Activated effector memory CD4-positive, alpha-beta T cell treated with Interleukin-2 at 50 U/mL for 16 hours (primary cell): ENCODE data around the gene ACADL.
"Not testable (repeated sequence)": the region's sequence is repeated elsewhere in the genome, so short reads cannot be mapped to it uniquely, and the experiment has no call there.

Experiments
- DNase-seq: peaks from one replicate; pipeline ENCODE4 v3.0.0-alpha.2; 2020

ACADL gene

DNA sequence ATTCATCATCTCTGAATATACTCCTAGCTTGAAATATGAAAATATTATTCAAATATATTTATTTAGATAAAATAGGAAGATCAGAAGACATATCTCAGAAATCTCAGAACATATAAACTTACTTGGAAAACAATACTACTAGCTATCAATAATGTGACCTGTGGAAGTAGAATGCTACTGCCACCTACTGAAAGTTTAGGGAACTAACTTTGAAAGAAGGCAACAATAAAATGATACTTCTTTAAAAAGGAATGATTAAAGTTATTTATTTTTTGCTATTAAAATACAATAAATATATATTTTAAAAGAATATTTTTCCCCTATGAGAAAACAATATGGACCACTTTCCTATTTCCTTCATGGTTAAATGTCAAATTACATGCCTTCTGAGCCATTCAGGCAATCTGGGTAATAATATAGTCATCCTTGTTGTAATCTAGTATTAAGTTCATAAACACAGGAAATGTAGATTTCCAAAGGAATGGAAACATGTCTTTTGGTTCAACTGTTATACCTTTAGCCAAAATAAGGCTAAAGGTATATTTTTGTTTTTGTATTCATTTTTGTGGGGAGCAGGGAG, 26.0 kb downstream of the ACADL start:
- no peak for DNase-seq

DNA sequence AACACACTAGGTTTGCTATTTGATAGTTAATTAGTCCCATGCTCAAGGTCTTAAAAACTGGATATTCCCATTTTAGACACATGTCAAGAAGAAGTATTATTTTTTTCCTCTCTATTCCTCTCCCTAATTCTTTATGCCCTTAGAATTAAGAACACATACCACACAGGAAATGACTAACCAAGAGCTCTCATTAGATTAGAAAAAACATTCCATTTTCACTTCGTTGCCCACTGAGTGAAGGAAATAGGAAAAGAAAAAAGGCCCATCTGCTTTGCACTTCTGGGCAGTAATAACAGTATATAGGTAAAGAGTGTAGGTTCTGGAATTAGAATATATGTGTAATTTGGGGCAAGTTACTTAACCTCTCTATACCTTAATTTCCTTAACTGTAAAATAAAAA, 26.9 kb downstream of the ACADL start:
- no peak for DNase-seq

DNA sequence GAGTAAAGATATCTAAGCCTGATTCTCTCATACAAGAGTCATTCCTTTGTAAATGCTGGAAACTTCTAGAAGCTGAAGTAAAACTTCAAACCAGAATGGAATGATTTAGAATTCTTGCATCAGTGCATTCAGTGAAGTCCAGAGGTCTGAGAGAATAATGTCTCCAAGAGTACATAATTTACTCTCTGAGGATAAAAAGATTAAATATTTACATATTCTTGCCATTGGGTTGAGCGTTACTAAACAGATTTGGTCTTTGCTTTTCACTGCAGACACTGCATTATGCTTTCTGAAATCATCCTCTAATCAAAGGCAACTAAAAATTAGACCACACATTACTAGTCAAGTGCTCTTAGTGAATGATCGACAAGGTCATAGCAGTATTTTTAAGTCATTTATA, 27.5 kb downstream of the ACADL start:
- DNase-seq: no peak

DNA sequence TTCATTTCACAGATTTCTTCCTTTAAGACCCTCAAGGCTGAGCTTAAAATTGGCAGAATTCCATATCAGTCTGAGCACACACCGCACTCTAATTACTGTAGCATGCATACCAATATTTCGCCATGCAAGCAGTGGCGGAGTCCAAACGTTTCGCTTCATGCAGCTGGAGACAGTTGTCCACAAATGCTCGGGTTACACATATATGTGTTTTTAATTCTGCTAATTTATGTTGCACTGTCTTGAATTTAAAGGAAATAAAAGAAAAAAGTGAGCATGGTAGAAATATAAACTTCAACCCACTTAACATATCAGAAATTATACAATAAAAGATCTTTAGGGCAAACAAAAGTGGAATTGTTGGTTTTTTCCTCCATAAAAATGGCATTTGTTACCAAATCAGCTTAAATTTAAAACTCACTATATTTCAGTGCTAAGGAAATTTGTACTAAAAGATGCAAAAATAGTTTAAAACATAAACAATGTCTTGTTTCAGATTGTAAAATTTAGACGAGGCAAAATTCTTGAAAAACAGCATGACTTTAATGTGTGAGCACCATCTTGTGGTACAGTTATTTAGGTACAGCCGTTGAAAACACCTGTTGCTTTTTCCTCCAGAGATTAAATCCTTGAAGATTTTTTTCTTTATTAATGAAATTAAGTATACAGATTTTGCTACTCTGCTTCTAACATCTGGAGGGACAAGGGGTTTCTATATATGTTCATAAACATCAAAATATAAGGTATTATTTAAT, 30.0 kb downstream of the ACADL start:
- DNase-seq: no peak

DNA sequence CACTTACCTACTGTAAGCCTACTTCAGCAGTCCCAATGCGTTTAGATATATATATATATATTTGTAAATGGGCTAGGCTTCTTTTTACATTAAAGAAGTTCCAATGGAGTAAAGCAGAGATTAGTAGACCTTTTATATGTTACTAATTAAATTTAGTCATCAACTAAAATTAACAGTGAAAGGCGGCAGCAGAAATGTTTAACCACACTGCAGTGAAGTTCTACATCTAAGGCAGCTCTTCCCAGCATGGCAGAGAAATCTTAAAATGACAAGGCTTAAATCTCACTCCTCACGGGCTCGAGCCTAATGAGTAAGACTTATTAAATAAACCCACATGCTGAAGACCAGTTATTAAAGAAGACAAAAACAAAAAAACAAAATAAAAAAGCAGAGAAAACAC, 34.9 kb downstream of the ACADL start:
- DNase-seq: no peak

DNA sequence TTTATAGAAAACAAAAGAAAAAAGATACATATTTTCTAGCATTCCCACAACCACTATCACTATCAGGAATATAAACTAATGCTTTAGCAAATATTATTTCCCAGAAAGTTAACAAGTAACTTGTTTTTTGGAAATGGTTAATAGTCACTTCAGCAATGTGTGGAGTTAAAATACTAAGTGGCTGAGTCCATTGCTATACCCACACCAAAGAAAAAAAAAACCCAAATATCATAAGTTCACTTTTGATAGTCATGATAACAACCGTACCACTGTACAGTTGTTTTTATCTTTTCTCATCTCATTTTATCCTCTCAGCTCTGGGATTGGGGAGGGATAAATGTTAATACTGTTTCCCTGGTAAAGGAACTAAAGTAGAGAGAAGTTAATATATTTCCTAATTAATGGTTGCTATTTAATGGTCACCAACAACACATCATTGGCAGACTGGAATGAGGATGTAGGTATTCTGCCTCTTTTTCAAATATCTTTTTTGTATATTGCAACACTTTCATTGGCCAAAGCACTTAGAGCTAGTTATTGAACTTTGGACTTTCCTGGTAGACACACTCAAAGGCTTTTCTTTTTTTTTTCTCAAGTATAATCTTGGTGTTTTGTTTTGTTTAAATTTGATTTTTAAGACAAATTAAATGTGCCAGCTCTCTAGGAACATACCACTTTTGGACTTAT, 35.7 kb downstream of the ACADL start:
- DNase-seq: no peak

DNA sequence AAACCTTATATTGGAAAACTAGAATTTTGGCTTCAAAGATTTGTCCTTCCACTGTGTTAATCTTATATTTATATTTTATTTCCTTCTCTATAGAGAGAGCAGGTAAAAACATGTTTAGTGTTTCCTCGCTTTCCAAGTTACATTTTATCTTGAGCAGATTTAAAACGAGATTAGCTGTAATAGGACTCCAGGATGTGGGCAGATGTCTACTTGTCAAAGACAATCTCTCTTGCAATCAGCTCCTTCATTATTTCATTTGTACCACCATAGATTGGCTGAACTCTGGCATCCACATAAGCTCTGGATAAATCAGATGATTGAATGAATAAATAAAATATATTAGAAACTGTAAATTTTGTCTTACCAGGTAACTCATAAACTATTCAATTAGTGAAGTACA, 36.5 kb downstream of the ACADL start:
- DNase-seq: no peak

DNA sequence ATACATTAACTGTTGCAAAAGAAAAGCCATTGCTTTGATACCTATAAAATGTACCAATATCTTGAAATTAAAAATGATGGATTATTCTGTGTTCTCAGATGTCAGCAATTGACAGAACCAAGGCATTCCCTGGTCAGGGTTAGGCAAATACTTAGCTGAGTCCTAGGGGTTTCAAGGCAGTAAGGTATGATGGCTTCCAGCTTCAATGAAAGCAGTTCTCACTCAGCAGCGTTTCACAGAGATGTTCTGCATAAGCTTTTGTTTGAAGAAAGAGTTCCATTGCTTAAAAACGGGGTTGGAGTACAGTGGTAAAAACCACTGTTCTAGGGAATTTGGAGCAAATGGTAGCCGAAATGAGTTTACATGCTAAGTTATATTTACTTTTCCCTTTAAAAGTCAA, 37.1 kb downstream of the ACADL start:
- no peak for DNase-seq

DNA sequence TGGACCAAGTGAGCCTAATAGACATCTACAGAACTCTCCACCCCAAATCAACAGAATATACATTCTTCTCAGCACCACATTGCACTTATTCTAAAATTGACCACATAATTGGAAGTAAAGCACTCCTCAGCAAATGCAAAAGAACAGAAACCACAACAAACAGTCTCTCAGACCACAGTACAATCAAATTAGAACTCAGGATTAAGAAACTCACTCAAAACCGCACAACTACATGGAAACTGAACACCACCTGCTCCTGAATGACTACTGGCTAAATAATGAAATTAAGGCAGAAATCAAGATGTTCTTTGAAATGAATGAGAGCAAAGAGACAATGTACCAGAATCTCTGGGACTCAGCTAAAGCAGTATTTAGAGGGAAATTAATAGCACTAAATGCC, 41.3 kb downstream of the ACADL start:
- not testable (repeated sequence) for DNase-seq

DNA sequence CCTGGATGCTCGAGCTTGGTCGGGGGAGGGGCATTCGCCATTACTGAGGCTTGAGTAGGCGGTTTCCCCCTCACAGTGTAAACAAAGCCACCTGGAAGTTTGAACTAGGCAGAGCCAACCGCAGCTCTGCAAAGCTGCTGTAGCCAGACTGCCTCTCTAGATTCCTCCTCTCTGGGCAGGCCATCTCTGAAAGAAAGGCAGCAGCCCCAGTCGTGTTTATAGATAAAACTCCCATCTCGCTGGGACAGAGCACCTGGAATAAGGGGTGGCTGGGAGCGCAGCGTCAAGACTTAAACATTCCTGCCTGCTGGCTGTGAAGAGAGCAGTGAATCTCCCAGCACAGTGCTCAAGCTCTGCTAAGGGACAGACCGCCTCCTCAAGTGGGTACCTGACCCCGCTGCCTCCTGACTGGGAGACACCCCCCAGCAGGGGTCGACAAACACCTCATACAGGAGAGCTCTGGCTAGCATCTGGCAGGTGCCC, 43.6 kb downstream of the ACADL start:
- not testable (repeated sequence) for DNase-seq

DNA sequence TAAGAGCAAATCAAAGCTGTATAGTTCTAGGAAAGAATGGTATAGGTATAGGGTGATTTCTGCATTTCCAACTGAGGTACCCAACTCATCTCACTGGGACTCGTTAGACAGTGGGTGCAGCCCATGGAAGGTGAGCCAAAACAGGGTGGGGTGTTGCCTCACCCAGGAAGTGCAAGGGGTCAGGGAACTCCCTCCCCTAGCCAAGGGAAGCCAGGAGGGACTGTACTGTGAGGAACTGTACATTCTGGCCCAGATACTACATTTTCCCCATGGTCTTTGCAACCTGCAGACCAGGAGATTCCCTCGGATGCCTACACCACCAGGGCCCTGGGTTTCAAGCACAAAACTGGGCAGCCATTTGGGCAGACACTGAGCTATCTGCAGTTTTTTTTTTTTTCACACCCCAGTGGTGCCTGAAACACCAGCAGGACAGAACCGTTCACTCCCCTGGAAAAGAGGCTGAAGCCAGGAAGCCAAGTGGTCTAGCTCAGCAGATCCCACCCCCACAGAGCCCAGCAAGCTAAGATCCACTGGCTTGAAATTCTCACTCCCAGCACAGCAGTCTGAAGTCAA, 44.1 kb downstream of the ACADL start:
- not testable (repeated sequence) for DNase-seq

DNA sequence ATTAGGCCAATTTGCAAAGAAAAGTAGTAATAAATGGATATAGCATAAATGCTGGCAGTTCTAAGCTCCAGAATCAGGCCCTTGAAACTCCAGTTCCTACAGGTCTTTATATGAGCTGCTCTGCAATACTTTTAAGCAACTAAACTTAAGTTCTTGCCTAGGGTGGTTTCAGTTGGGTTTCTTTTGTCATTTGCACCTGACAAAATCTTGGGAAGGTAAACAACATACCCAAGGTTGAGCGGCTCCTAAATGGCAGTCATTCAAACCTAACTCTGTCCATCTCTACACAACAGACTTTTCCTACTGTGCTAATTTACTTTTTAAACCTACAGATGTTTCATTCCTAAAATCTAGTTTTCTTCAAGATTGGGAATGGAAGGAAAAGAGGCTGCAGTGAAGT, 44.8 kb downstream of the ACADL start:
- DNase-seq: no peak

DNA sequence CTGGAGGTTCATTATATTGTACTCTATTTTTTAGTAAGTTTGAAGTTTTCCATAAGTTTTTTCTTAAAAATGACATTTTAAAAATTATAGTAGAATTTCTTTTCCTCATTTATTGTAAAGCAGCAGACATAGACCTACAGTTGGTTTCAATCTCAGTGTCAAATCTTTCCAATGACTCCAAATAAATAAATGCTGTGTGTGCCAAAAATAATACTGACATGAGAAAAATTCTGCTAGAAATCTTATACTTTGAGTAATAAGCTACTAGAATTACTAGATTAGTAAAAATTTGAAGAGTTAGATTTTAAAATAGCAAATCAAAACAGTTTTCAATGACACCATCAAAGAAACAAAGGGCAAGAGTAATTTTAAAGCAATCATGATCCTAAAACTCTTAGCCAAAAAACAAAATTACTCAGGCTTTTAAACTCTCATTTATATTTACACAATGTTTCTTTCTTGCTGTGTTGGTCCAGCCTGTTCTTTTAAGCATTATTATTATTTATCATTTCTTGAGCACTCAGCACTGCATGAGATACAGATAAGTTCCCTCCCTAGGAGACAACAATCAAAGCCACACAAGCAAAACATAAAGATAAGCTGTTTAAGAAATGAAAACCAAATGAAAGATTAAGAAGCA, 45.8 kb downstream of the ACADL start:
- no peak for DNase-seq

DNA sequence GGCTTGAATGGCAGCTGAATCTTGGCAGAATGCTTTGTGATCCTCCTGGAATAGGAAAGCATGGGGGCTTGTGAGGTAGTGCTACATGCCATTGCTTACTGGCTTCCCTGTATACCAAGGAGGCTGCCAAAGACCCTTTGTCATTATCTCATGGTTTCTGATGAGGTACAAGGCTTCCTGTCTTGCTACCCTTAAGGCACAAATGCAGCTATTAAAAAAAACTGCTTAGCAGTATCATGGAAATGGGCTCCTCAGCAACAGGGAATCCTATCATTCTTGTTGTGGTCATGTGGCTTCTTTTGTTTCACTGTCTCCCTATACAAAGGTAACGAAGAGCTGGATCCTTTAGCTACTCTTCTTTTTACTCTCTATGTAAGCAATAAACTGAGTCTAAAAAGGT, 47.5 kb downstream of the ACADL start:
- DNase-seq: no peak

DNA sequence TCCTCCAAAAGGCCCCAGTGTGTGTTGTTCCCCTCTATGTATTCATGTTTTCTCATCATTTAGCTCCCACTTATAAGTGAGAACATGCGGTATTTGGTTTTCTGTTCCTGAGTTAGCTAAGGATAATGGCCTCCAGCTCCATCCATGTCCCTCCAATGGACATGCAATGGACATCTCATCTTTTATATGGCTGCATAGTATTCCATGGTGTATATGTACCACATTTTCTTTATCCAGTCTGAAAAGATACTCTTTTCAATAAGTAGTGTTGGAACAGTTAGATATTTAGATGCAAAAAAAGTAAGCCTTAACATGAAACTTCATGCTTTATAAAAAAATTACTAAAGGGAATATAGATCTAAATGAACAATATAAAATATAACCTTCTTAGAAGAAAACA, 48.1 kb downstream of the ACADL start:
- not testable (repeated sequence) for DNase-seq

DNA sequence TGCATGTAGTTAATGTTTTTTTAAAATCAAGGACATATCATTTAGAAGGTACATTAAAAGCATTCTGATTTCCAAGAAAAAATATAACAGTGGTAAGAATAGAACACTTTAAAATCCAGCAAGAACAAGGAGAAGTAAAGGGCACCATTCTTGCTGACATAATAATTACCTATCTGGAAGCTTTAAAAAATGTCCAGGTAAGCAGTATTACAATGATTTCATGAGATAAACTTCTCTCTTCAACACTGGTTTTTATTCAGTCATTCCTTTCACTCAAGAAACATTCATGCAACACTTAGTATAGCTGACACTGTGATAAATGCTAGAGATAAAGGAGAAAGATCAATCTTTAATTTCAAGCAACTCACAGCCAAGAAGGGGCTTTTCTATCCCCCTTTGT, 51.2 kb downstream of the ACADL start:
- DNase-seq: no peak

DNA sequence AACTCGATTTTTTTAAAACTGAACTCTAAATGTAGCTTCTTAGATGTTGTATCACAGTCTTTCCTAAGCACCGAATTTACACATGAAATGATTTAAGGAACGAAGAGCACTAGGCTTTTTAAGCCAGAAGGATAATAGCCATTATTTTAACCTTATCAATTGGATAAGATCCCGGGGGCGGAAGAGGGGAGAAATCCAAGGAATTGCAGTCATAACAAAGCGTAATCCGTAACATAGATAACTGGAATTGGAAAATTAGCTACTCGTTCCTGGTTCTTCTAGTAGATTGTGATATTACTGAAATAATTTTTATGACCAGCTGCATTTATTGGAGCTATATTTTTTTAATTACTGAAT, 53.0 kb downstream of the ACADL start:
- DNase-seq: no peak

DNA sequence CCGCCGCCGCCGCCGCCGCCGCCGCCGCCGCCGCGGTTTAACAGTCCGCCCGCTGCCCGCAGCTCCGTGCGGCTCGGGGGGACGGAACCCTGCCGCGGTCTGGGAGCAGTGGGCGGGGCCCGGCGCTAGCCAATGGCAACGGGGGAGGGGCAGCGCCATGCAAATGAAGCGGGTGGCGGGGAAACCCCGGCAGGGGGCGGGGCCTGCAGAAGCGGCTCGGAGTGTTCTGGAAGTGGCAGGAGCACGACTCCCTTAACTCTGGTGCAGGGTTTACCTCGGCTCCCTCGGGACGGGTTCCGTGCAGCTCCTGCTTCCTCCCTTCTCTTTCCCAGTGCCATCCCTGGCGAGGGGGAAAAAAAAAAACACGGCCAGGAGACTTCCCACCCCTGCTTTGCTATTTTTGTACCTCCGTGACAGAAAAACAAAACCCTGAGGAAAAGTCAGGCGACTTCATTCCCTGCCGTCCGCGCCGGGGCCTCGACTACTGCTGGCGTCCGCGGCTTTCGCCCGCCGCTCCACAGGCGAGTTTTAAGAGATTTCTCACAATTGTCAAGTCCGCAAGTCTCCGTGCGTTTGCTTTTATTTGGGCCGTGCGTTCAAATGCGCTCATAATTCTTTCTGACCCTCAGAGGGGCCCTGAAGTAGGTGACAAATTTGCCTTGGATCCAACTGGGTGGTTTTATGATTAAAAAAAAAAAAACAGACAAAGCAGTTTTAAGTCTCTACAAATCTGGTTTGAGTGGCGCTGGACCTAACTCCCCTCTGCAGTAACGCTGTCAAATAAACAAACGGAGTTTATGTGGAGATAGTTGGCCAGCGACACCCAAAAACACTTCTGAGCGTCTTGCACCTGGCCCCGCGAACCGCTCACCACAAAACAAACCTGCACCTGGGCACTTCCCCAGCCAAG, 53.7 kb downstream of the ACADL start, which contains the start of gene KANSL1L:
Gene KANSL1L (minus strand): TSS at position 101 of the 910 bp plus-strand sequence. CDS start 16,827 bp downstream, outside the sequence.
- peak; percentile 94 for DNase-seq

DNA sequence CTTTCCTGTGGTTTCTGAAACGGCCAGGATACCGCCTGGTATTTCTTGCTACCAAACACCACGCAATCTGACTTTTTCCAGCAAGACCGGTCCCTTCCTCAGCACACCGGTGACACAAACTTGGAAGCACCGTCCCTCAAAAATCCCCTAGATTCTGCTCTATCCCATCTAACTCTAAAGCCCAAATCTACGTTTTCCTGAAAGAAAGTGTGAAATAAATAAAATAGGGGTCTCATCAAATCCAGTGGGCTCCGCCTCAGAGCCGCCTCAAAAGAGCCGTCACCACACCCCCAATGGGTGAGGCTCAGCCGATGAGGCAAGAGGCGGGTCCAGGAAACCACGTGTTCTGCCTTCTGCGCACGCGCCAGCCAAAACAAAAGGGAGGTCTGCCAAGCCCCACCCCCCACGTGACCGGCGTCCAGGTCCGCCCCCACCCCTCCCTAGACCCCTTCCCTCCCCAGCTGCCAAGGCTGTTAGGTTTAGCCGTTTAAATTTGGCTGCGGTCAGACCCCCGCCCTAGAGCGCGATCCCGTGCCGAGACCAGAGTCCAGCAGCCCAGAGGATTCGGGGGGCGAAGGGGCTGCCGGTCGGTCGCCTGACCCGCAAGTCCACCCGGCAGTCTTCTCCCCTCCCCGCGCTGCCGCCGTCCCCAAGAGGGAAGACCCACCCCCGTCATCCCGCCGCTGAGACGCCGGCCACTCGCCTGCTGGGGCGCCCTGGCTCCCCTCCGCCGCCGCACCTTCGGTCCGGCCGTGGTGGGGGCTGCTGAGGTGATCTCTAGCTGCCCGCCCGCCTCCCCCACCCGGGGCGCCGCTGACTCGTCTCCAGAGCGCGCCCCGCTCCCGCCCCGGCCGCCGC, 54.6 kb downstream of the ACADL start:
- DNase-seq: peak; percentile 92

DNA sequence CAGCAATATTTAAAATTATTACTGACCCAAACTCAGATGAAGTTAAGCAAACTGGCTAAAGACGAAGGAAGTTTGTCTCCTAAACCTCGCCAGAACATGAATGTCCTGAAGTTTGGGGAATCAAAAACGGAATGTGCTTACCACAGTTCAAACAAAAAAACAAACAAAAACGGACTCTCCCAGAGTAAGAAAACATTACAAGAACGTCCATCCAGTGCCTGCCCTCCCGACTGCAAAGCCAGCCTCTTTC, 55.1 kb downstream of the ACADL start:
- DNase-seq: no peak

DNA sequence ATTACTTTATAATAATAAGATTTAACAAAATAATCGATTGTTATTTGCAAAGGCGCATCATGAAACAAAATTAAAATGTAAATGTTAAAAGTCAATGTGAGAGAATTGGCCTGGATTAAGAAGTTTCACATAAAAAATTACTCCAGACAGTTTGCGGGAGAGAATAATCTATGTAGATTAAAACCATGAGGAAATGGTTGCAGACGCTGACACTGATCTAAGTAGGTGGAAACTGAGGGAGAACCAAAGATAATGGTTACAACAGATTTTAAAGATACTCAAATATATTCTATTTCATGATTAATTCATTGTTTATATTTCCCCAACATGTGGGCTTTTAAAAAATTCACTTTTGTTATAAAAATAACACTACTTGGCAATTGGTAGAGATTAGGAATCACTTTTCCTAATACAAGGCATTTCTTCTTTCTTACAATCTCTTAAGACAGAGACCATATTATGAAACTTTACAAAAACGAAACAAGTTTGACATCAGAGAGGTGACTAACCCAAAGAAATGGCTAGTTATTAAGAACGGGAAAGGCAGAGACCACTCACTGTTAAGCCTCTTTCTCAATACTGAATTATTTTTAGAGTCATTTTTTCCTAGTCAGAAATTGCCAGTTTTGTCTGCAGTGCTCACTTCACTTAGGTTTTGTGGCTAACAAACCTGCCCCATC, 55.6 kb downstream of the ACADL start:
- DNase-seq: no peak
